ENCODE results near the gene CYTH3. TPM values are rescaled to one million over a fixed set of nuclear protein-coding genes. Genes with fewer than 3 reads are reported as not detected.

The CYTH3 gene
- total RNA-seq, 1 donor from 2014 or later, result 17.2 TPM

GRCh38 chr7:6221340-6222319 is 50.8 kb downstream of the CYTH3 start:
- TF ChIP-seq CTCF (IDR thresholded peaks at IDR 0.05; ENCODE audit: unreplicated experiment), result no peak
- Mint-ChIP-seq H3K27ac (no peak overlapping the region), H3K9me3 (ENCODE audit: low read depth) (peaks cover 3% of the 10 kb centered on the region), H3K36me3 (ENCODE audit: insufficient read depth) (peaks cover 7% of the 10 kb centered on the region), H3K4me1 (ENCODE audit: low read depth) (peaks cover 6% of the 10 kb centered on the region), H3K27me3 (no peaks in the 10 kb centered on the region), H3K4me3 (ENCODE audit: low read depth) (no peak overlapping the region)
- DNase-seq (ENCODE audit: low spot score, unreplicated experiment), result no peak

- Mint-ChIP-seq H3K9me3 (ENCODE audit: low read depth) (peaks cover 3% of the 10 kb centered on the region), H3K36me3 (ENCODE audit: insufficient read depth) (peaks cover 7% of the 10 kb centered on the region), H3K4me3 (ENCODE audit: low read depth) (no peak overlapping the region), H3K27me3 (no peaks in the 10 kb centered on the region), H3K4me1 (ENCODE audit: low read depth) (peaks cover 2% of the 10 kb centered on the region), H3K27ac (no peak overlapping the region)
- DNase-seq (ENCODE audit: low spot score, unreplicated experiment), result no peak
- TF ChIP-seq CTCF (IDR thresholded peaks at IDR 0.05; ENCODE audit: unreplicated experiment), result no peak
Measured at GRCh38 chr7:6218329-6218728, 54.1 kb downstream of the CYTH3 start.

GRCh38 chr7:6212008-6212407 is 60.4 kb downstream of the CYTH3 start:
- Mint-ChIP-seq H3K27me3 (no peaks in the 10 kb centered on the region), H3K4me1 (ENCODE audit: low read depth) (no peaks in the 10 kb centered on the region), H3K36me3 (ENCODE audit: insufficient read depth) (no peaks in the 10 kb centered on the region), H3K9me3 (ENCODE audit: low read depth) (peaks cover 3% of the 10 kb centered on the region), H3K4me3 (ENCODE audit: low read depth) (no peak overlapping the region), H3K27ac (no peak overlapping the region)
- no peak for DNase-seq (ENCODE audit: low spot score, unreplicated experiment)
- no peak for TF ChIP-seq CTCF (IDR thresholded peaks at IDR 0.05; ENCODE audit: unreplicated experiment)

GRCh38 chr7:6210621-6211372 is 61.6 kb downstream of the CYTH3 start:
- TF ChIP-seq CTCF (IDR thresholded peaks at IDR 0.05; ENCODE audit: unreplicated experiment), result no peak
- Mint-ChIP-seq H3K4me3 (ENCODE audit: low read depth) (no peak overlapping the region), H3K9me3 (ENCODE audit: low read depth) (peaks cover 3% of the 10 kb centered on the region), H3K4me1 (ENCODE audit: low read depth) (no peaks in the 10 kb centered on the region), H3K27ac (no peak overlapping the region), H3K36me3 (ENCODE audit: insufficient read depth) (no peaks in the 10 kb centered on the region), H3K27me3 (no peaks in the 10 kb centered on the region)
- no peak for DNase-seq (ENCODE audit: low spot score, unreplicated experiment)

- no peak for TF ChIP-seq CTCF (IDR thresholded peaks at IDR 0.05; ENCODE audit: unreplicated experiment)
- no peak overlapping the region for H3K27ac Mint-ChIP-seq
- H3K27me3 Mint-ChIP-seq, result no peaks in the 10 kb centered on the region
- H3K36me3 Mint-ChIP-seq (ENCODE audit: insufficient read depth), result no peaks in the 10 kb centered on the region
- H3K4me3 Mint-ChIP-seq (ENCODE audit: low read depth), result no peak overlapping the region
- no peaks in the 10 kb centered on the region for H3K4me1 Mint-ChIP-seq (ENCODE audit: low read depth)
- no peak for DNase-seq (ENCODE audit: low spot score, unreplicated experiment)
- H3K9me3 Mint-ChIP-seq (ENCODE audit: low read depth), result peaks cover 3% of the 10 kb centered on the region
Measured at GRCh38 chr7:6209340-6209739, 63.1 kb downstream of the CYTH3 start.
